HG02642 (cell line): Measurements from ENCODE around the gene SPEM3.
"Not testable (repeated sequence)": the region's sequence is repeated elsewhere in the genome, so short reads cannot be mapped to it uniquely, and the experiment has no call there.

Experiments
- ATAC-seq: cut with Tn5 transposase; IDR thresholded peaks from one replicate; pipeline ENCODE4 v1.9.1; 2021; ENCODE audit warnings: mild to moderate bottlenecking; ENCODE audit not compliant: unreplicated experiment, poor library complexity

SPEM3 gene

DNA sequence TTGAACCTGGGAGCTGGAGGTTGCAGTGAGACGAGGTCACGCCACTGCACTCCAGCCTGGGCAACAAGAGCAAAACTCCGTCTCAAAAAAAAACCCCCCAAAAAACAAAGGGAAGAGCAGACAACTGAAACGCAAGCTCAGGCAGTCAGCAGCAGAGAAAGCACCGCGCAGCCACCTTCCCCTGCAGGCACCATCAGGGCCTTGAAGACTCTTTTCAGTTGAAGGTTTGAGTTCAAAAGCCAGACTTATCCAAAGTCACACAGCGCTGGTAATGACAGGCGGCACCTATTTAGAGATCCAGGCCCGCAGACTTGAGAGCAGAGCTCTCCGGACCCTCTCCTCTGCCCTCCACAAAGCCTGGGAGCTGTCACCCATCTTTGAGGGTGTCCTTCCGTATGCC, 39.6 kb downstream of the SPEM3 start:
- no peak for ATAC-seq

DNA sequence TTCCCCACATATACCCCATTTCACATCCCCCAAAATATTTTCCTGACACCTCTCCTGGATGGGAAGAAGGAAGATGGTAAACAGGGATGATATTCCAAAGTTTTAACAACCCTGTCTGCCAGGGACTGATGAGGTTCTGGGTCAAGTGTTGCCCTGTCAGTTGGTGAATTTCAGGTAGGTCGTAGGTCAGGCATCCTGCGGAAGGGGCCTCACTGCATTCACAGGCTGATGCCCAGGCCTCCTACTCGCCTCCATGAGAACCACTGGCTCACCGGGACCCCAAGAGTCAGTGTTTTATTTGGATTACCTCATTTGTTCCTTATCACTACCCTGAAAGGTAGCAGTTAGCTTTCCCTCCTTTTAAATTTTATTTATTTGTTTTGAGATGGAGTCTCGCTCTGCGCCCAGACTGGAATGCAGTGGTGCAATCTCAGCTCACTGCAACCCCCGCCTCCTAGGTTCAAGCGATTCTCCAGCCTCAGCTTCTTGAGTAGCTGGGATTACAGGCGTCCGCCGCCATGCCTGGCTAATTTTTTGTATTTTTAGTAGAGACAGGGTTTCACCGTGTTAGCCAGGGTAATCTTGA, 40.2 kb downstream of the SPEM3 start:
- no peak for ATAC-seq

DNA sequence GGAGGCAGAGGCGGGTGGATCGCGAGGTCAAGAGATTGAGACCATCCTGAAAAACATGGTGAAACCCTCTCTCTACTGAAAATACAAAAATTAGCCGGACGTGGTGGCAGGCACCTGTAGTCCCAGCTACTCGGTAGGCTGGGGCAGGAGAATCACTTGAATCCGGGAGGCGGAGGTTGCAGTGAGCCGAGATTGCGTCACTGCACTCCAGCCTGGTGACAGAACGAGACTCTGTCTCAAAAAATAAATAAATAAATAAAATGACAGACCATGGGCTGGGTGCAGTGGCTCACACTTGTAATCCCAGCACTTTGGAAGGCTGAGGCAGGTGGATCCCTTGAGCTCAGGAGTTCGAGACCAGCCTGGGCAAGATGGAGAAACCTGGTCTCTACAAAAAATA, 41.2 kb downstream of the SPEM3 start:
- not testable (repeated sequence) for ATAC-seq

DNA sequence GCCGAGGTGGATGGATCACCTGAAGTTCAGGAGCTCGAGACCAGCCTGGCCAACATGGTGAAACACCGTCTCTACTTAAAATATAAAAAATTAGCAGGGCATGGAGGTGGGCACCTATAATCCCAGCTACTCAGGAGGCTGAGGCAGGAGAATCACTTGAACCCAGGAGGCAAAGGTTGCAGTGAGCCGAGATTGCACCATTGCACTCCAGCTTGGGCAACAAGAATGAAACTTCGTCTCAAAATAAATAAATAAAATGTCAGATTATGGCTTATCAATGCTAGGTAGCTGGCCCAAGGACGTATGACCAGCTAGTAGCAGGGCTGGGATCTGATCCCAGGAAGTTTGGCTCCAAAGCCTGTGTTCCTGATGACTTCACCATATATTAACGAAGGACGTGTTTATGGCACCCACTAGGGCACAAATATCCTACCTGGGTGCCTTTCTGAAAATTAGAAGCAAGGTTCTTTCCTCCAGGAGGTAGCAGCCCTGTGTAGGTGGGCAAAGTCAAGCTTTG, 41.9 kb downstream of the SPEM3 start:
- ATAC-seq: not testable (repeated sequence)

DNA sequence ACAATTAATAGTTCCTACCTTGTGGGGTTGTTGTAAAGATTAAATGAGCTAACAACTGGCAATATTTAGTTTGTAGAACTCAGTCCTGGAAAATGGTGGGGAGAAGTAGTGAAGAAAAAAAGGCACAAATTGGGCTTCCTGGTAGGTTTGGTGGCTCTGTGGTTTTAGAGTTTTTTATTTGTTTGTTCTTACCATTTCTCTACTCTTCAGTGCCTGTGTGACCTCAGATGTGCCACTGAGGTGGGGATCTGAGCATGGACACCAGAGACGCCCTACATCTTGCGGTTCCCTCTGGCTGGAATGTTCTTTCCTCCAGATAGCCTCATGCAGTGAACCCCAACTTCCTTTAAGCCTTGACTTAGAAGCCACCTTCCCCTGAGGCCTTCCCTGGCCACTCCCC, 43.1 kb downstream of the SPEM3 start:
- no peak for ATAC-seq

DNA sequence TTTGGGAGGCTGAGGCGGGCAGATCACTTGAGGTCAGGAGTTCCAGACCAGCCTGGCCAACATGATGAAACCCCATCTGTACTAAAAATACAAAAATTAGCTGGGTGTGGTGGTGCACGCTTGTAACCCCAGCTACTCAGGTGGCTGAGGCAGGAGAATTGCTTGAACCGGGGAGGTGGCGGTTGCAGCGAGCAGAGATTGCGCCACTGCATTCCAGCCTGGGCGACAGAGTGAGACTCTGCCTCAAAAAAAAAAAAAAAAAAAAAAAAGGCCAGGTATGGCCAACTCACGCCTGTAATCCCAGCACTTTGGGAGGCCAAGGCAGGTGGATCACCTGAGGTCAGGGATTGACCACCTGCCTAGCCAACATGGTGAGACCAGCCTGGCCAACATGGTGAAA, 46.1 kb downstream of the SPEM3 start:
- not testable (repeated sequence) for ATAC-seq

DNA sequence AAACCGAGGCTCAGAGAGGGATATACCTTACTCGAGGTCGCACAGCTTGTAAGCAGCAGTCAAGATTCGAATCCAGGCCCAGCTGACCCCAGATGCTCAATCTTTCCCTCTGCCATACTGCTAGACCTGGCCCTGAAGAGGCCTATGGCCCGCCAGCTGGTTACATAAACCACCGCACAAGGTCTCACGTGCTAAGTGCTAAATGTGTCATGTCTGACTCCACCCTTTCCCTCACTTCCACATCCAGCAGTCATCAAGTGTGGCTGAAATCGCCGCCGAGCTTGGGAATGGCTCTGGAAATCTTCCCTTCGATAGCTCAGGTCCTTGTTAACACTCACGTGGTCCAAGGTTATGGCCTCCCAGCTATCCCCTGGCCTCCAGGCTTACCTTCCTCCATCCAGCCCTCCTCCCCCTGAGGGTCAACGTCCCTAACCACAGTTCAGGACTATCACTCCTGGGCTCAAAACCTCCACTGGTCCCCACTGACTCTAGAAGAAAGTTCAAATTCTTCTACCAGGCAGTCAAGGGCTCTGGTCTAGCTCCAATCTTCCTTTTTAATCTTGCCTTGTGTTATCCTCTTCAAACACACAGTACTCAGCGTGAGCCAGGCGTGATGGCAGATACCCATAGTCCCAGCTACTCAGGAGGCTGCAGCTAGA, 47.2 kb downstream of the SPEM3 start:
- ATAC-seq: no peak

DNA sequence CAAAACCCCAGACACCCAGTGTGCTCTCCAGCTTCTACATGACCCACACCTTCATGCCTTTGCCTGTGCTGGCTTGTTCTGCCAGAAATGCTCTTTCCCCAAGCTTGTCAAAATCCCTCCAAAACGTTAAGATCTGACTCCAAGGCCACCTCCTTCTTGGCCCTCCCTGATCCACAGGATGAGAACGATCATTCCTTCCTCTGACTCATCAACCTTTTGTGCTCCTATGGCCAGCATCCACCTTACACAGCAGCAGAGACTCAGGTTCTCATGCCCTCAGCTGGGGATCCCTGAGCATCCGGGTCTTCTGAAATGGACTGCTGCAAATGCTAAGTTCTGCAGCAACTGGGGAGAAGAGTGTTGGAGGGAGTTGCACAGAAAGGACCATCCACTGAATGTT, 47.8 kb downstream of the SPEM3 start:
- ATAC-seq: no peak

DNA sequence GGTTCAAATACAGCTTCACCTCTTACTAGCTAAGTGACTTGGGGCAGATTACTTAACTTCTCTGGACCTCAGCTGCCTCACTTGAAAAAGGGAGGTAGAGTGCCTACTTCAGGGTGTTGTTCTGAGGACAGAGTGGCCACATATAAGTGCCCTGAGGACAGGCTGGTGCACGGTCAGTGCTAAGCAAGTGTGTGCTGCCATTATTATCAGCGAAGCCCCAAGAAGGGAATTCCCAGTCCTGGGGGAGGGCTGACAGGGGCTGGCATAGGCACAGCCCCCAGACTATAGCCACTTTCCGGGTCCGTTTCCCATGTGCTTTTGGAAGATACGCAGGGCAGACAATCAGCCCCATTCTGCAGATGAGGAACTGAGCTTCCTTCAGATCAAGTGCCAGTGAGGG, 48.3 kb downstream of the SPEM3 start:
- ATAC-seq: no peak

DNA sequence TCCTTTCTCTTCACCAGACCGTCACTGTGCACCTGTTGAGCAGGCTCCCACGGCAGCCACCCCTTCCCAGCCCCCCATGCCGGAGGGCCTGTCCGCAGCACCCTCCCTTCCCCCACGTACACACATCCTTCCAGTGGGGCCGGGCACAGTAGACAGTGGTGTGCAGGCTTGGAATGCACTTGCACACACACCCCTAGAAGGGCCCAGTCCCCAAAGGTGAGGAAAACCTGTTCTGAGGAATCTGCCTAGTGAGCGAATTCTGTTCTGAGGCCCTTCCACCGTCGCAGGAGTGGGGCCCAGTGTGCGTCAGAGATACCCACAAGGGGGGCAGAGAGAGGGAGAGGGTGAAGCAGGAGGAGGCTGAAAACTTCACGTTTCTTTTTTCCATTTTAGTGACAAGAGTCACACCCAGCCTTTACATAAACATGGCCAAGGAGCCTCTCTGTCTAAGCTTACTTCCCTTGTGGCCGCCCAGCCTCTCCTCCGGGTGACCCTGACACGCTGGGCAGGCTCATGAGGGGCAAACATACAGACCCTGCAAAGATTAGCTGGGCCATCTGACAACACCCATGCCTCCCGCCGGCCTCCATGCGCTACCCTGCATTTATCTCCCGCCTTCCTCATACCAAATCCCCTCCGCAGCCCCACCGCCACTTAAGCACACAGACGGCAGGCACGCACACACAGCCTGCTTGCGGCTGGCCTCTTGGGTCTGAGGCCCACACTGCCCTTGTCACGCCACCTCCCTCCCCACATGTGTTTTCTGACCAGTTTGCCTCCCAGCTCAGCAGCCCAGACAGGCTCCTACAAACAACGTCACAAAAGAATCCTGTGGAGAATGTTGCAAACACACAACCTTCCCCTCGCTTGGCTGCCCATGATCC, 49.0 kb downstream of the SPEM3 start:
- ATAC-seq: no peak

DNA sequence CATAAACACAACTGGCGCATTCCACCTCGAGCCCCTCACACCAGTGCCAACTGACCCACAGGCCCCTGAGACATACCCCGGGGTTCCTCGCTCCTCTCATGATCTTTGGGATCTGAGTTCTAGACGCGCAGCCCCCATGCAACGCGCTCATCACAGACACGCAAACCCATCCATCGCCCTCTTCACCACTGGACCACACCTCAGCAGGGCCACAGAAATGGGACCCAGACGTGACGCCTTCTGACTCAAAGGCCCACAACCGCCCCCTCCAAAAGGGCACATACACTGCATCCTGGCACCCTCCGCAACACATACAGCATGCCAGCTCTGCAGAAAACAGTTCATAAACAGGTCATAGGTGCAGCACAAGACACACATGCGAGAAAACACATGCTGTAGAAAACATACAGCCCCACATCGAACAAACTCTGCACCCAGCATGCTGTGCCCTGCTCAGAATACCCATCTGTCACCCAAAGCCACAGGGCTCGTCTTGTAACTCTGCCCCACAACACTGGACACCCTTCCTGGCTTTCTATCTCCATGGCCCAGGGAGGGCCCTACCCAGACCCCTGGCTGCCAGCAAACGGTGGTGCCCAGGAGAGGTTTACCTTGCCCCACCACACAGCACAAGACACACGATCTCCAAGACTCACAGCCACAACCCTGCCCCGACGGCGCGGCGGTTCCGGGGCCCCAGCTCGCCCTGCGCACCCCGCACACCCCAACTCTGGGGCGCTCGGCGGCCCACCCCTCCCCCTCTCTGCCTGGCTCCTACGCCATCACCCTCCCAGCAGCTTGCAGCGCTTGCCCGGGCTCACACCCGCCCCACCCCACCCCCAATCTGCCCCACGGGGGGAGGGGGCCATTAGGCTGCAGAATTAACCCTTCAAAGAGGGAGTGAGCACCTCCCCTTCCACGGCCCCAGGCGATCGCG, 49.9 kb downstream of the SPEM3 start:
- no peak for ATAC-seq

DNA sequence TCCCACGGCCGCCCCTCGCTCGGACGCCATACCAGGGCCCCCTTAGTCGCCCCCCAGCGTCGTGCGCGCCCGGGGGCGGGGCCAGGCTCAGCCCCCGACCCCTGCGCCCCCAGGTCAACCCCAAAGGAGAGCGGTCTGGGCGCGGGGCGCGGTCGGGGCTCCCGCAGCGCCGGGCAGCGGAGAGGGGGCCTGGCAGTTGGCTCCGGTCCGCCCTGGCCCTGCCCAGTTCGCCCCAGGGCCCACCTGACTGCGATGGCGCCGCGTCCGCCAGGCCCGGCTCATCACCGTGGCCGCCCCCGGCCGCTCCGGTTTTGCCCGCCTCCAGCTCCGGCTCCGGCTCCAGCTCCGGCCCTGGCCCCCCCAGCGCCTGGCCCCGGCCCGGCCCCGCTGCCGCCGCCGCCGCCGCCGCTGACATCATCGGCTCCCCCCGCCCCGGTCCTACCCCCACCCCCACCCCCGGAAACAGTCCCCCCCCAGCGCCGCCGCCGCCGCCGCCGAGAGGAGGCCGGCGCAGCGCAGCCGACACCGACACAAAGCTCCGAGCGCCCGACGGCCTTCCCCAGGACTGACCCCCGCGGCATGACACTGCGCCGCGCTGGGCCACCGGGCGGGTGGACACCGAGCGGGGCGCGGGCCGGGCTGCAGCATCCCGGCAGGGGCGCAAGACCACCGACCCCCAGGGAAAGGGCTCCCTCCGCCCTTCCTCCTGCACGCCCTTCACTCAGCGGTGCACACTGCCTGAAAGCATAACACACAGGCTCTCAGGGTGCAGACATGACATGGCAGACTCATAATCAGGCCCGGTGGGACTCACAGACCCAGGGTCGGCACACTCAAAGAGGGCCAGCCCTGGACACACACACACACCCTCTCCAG, 50.8 kb downstream of the SPEM3 start, which contains the start of gene ZBTB4:
TSS of gene ZBTB4 (minus strand) at position 419 of the 876 bp plus-strand sequence. CDS start 12,830 bp downstream, outside the sequence.
- no peak for ATAC-seq

DNA sequence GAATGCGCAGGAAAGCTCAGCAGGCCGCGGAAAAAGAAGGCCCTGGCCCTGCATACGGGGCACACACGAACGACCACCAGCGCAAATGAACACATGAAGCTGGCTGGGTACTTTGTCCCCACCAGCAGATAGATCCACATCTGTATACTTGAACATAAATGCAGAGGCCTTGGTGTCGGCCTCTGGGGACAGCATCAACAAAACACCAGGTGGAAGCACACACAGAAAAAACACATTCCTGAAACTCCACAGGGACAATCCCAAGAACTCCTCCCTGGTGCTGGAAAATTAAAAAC, 51.4 kb downstream of the SPEM3 start:
- no peak for ATAC-seq

DNA sequence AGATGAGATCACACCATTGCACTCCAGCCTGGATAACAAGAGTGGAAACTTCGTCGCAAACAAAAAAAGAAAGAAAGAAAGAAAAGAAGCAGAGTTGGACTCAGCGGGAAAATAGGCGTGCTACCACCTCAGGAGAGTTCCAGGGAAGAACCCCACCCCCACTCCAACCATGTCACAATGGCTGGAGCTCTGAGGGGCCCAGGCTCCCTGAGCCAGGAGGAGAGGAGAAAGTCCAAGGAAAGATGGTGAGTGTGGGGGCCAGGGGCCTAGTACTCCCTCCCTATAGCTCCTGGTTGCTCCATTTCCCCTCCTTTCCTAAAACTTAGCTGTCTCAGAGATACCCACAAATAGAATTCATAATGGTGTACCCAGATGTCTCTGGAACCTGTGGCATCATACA, 52.6 kb downstream of the SPEM3 start, which contains the start of gene SLC35G6:
TSS of gene SLC35G6 (plus strand) at position 172 of the 400 bp plus-strand sequence. CDS start at position 243, 71 bp downstream.
- not testable (repeated sequence) for ATAC-seq

DNA sequence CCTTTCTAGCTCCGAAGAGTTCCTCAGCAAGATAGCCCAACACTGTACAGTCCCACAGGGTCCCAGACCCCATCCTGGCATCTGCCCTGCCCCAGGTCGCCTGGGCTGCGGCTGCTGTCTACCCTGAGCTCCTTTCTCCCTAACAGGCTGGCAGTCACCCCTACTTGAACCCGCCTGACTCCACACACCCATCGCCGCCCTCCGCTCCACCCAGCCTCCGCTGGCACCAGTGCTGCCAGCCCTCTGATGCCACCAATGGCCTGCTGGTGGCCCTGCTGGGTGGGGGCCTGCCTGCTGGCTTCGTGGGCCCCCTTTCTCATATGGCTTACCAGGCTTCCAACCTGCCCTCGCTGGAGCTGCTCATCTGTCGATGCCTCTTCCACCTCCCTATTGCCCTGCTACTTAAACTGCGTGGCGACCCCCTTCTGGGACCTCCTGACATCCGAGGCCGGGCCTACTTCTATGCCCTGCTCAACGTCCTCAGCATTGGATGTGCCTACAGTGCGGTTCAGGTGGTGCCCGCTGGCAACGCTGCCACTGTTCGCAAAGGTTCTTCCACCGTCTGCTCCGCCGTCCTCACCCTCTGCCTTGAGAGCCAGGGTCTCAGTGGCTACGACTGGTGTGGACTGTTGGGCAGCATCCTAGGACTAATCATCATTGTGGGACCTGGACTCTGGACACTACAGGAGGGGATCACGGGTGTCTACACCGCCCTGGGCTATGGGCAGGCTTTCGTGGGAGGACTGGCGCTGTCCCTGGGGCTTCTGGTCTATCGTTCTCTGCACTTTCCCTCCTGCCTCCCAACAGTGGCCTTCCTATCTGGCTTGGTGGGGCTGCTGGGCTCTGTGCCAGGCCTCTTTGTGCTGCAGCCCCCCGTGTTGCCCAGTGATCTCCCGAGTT, 53.4 kb downstream of the SPEM3 start:
- ATAC-seq: not testable (repeated sequence)
